HEK293T (cell line): Measurements from ENCODE around the gene PTGES3.
A peak's percentile ranks its signal among the peaks of the same experiment; 100 is the strongest.
"Not testable (repeated sequence)": the region's sequence is repeated elsewhere in the genome, so short reads cannot be mapped to it uniquely, and the experiment has no call there.

Experiments
- CTCF ChIA-PET: fragments of 350-600 bp; formaldehyde crosslinking; extraction: SDS; loops from one replicate; lab custom pipeline; 2021; ENCODE audit warnings: antibody characterized with exemption, inconsistent platforms; lab: Yijun Ruan, JAX
- POLR2A ChIA-PET: fragments of 350-600 bp; formaldehyde crosslinking; extraction: SDS; loops from one replicate; lab custom pipeline; 2020; ENCODE audit warnings: antibody characterized with exemption, inconsistent platforms; lab: Yijun Ruan, JAX
- DNase-seq: peaks from one replicate; pipeline ENCODE4 v3.0.0; 2012; ENCODE audit warnings: mixed read lengths; ENCODE audit errors: extremely low spot score
- ARNT ChIP-seq: fragments of 450-650 bp; IDR thresholded peaks from 2 replicates; pipeline ENCODE4 v1.6.1; 2017; ENCODE audit warnings: mild to moderate bottlenecking
- BHLHE40 ChIP-seq: fragments of 450-650 bp; IDR thresholded peaks from 2 replicates; pipeline ENCODE4 v1.6.1; 2016; ENCODE audit warnings: mild to moderate bottlenecking, moderate library complexity, borderline replicate concordance
- CTBP1 ChIP-seq: fragments of 450-650 bp; IDR thresholded peaks from 2 replicates; pipeline ENCODE4 v1.6.1; 2016; ENCODE audit warnings: borderline replicate concordance
- ELF4 ChIP-seq: fragments of 450-650 bp; IDR thresholded peaks from 2 replicates; pipeline ENCODE4 v1.6.1; 2017; ENCODE audit warnings: antibody characterized with exemption
- FOXA1 ChIP-seq: fragments of 450-650 bp; IDR thresholded peaks from 2 replicates; pipeline ENCODE4 v1.6.1; 2016; ENCODE audit warnings: mild to moderate bottlenecking
- FOXK2 ChIP-seq: fragments of 450-650 bp; IDR thresholded peaks from 2 replicates; pipeline ENCODE4 v1.6.1; 2016; ENCODE audit warnings: mild to moderate bottlenecking
- FOXM1 ChIP-seq: fragments of 450-650 bp; IDR thresholded peaks from 2 replicates; pipeline ENCODE4 v1.6.1; 2017; ENCODE audit warnings: mild to moderate bottlenecking, borderline replicate concordance
- HDGF ChIP-seq: fragments of 450-650 bp; IDR thresholded peaks from 2 replicates; pipeline ENCODE4 v1.6.1; 2017; ENCODE audit warnings: antibody characterized with exemption, borderline replicate concordance
- L3MBTL2 ChIP-seq: fragments of 450-650 bp; conservative IDR thresholded peaks from 2 replicates; pipeline ENCODE4 v1.6.1; 2016; ENCODE audit warnings: mild to moderate bottlenecking
- LEF1 ChIP-seq: fragments of 450-650 bp; IDR thresholded peaks from 2 replicates; pipeline ENCODE4 v1.6.1; 2017; ENCODE audit warnings: mild to moderate bottlenecking, borderline replicate concordance
- NFRKB ChIP-seq: fragments of 450-650 bp; IDR thresholded peaks from 2 replicates; pipeline ENCODE4 v1.6.1; 2016; ENCODE audit warnings: mild to moderate bottlenecking, moderate library complexity
- SP1 ChIP-seq: fragments of 450-650 bp; IDR thresholded peaks from 2 replicates; pipeline ENCODE4 v1.6.1; 2017
- SUZ12 ChIP-seq: fragments of 450-650 bp; IDR thresholded peaks from 2 replicates; pipeline ENCODE4 v1.6.1; 2016; ENCODE audit warnings: mild to moderate bottlenecking
- TARDBP ChIP-seq: fragments of 450-650 bp; IDR thresholded peaks from 2 replicates; pipeline ENCODE4 v1.6.1; 2016
- ZNF384 ChIP-seq: fragments of 450-650 bp; IDR thresholded peaks from 2 replicates; pipeline ENCODE4 v1.6.1; 2016
- TF ChIP-seq, protein P1 (sequence below): fragments of 450-650 bp; IDR thresholded peaks from 2 replicates; pipeline ENCODE4 v1.6.1; 2016

PTGES3 gene

DNA sequence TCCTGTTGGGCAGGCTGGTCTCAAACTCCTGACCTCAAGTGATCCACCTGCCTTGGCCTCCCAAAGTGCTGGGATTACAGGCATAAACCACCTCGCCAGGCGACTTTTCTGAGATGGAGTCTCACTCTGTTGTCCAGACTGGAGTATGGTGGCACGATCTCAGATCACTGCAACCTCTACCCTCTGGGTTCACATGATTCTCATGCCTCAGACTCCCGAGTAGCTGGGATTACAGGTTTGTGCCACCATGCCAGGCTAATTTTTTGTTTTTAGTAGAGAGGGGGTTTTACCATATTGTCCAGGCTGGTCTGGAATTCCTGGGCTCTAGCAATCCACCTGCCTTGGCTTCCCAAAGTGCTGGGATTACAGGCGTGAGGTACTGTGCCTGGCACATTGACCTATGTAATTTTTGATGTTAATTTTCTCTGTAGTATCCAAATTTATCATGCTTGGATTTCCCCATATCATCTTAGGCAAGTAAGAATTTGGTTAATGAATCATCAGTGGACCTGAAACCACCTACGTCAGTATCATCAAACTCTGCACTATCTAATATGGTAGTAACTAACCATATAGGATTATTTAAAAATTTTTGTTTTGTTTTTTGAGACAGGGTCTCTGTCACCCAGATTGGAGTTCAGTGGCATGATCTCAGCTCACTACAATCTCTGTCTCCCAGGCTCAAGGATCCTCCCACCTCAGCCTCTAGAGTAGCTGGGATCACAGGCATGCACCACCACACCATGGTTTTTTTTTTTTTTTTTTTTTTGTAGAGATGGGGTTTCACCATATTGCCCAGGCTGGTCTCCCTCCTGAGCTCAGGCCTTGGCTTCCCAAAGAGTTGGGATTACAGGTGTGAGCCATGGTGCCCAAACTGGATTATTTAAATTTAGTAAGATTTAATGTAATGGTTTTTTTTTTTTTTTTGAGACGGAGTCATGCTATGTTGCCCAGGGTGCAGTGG lies 30.4 kb downstream of the PTGES3 start:
- ChIA-PET CTCF (interaction anchor here (1.1 kb wide), 1 partner anchor 21 kb away, joined by 5 read pairs; no protein-coding TSS in a partner anchor), POLR2A (no interaction called here)
- TF ChIP-seq ZNF384 (no peak), BHLHE40 (no peak), FOXA1 (no peak), L3MBTL2 (no peak), ARNT (no peak), FOXM1 (no peak), HDGF (no peak), SUZ12 (no peak), SP1 (no peak), NFRKB (no peak), FOXK2 (no peak), LEF1 (no peak), TARDBP (no peak), ELF4 (no peak), CTBP1 (no peak)
- TF ChIP-seq, protein P1, sequence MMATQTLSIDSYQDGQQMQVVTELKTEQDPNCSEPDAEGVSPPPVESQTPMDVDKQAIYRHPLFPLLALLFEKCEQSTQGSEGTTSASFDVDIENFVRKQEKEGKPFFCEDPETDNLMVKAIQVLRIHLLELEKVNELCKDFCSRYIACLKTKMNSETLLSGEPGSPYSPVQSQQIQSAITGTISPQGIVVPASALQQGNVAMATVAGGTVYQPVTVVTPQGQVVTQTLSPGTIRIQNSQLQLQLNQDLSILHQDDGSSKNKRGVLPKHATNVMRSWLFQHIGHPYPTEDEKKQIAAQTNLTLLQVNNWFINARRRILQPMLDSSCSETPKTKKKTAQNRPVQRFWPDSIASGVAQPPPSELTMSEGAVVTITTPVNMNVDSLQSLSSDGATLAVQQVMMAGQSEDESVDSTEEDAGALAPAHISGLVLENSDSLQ = no peak
- DNase-seq = no peak

DNA sequence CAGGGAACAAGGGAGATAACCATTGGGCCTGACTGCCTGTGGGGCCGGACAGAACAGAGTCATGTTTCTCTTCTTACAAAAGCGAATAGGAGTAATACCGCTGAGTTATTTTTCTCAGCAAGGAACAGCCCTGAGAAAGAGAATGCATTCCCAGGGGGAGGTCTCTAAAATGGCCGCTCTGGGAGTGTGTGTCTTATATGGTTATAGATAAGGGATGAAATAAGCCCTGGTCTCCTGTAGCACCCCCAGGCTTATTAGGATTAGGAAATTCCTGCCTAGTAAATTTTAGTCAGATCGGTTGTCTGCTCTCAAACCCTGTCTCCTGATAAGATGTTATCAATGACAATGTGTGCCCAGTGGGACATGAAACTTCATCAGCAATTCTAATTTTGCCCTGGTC lies 34.3 kb downstream of the PTGES3 start:
- POLR2A ChIA-PET, DNase-seq: not testable (repeated sequence)
- CTCF ChIA-PET = interaction anchor here (0.6 kb wide), 1 partner anchor 17 kb away, joined by 4 read pairs; no protein-coding TSS in a partner anchor

DNA sequence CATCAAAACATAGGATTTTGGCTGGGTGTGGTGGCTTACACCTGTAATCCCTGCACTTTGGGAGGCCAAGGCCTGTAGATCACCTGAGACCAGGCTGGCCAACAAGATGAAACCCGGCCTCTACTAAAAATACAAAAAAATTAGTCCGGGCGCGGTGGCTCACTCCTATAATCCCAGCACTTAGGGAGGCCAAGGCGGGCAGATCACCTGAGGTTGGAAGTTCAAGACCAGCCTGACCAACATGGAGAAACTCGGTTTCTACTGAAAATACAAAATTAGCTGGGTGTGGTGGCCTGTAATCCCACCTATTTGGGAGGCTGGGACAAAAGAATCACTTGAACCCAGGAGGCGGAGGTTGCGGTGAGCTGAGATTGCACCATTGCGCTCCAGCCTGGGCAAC lies 40.1 kb downstream of the PTGES3 start:
- CTCF ChIA-PET = interaction anchor here (1.2 kb wide), 1 partner anchor 11 kb away, joined by 4 read pairs; no protein-coding TSS in a partner anchor
- POLR2A ChIA-PET, DNase-seq: not testable (repeated sequence)

DNA sequence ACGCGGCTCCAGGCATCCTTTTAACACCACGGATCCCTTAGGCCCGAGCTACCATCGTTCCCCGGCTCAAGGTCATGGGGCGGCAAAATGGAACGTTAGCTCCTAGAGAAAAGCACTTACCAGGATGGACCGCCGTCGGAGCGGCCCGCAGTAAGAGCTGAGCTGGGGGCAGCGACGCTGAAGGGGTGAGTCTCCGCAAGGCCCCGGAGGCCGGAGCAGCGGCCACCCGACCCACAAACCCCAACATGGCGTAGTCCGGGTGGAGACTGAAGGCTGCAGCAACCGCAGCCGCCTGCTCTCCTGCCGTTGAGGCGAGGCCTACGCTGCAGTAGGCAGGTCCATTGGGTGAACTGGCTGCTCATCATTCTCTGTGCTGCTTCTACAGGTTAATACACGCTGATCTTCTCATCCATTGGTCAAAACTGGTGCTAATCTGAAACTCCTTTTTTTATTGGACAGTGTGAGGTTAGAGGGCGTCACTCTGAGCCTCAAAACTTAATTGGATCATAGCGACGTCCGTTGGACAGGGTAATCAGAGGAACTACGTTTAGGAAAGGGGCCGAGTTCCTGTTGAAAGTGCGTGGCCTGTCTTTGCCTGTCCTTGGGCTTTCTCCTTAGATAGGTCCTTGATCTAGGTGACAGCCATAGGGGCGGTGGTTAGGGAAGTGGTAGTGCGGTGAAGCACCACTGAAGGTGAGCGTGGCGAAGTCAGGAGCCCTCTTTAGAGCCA lies 42.2 kb downstream of the PTGES3 start, which contains the start of gene ATP5F1B:
ATP5F1B (minus strand) TSS at position 268 of the 730 bp plus-strand sequence; CDS start at position 247, 21 bp downstream.
- ChIA-PET POLR2A (interaction anchor here (0.7 to 3.0 kb wide), 16 partner anchors 10 to 97 kb away, joined by 3 to 34 read pairs (median 6); partner anchors contain the start of genes BAZ2A, NACA and PTGES3), CTCF (interaction anchor here (2.6 kb wide), 1 partner anchor 9 kb away, joined by 14 read pairs; no protein-coding TSS in a partner anchor)
- TF ChIP-seq SUZ12 (no peak), ARNT (no peak; the same call in 1 of the 2 replicates), L3MBTL2 (peak; percentile 35), TARDBP (no peak), FOXM1 (no peak), BHLHE40 (no peak), HDGF (no peak), FOXA1 (no peak), ELF4 (peak; percentile 77), SP1 (no peak), CTBP1 (no peak), LEF1 (peak; percentile 16; the same call in 1 of the 2 replicates), FOXK2 (no peak), NFRKB (no peak), ZNF384 (no peak)
- TF ChIP-seq, protein P1 = peak; percentile 100
- peak; percentile 96 for DNase-seq

DNA sequence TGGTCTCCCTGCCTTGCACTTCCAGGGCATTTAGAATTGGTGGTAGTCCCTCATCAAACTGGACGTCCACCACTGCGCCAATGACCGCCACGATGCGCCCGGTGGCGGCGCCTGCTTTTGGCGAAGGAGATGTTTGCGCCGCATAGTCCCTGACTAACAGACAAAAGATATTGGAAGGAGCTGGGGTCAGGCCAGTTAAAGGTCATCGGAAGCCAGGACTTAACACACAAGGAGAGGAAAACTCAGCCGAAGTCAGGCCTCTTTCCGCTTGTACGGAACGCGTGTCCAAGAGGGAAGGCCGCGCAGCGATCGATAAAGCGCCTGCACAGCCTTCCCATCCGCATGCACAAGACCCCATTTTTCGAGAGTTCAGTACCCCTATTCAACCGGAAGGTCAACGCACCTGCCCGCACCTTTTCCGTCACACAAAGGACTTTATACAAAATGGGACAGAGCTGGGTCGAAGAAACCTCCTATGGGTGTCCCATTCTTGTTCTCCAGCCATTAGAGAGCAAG lies 42.8 kb downstream of the PTGES3 start:
- ChIA-PET CTCF (interaction anchor here (2.6 kb wide), 1 partner anchor 9 kb away, joined by 14 read pairs; no protein-coding TSS in a partner anchor), POLR2A (interaction anchor here (0.8 to 3.0 kb wide), 14 partner anchors 10 to 80 kb away, joined by 3 to 34 read pairs (median 6); partner anchors contain the start of genes BAZ2A, NACA and PTGES3)
- TF ChIP-seq ZNF384 (no peak), HDGF (no peak), TARDBP (no peak), FOXA1 (no peak), L3MBTL2 (no peak), NFRKB (no peak), ELF4 (no peak)
- no peak for DNase-seq

DNA sequence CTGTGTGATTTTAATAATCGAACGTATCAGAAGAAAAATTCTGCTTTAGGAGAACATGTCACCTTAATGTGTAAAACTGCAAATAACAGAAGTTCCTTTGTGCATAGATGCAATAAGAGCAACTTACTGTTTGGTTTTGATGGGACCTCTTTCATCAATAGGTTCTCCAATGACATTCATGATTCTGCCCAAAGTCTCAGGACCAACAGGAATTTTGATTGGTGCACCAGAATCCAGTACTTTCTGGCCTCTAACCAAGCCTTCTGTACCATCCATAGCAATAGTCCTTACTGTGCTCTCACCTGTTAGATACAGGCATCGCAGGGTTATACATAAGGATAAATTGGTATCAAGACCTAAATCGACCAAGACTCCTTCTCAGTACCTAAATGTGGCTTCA lies 43.4 kb downstream of the PTGES3 start:
- ChIA-PET CTCF (interaction anchor here (2.6 kb wide), 1 partner anchor 8 kb away, joined by 14 read pairs; no protein-coding TSS in a partner anchor), POLR2A (interaction anchor here (0.6 to 3.0 kb wide), 6 partner anchors 9 to 81 kb away, joined by 3 to 34 read pairs (median 6); partner anchors contain the start of genes NACA and PTGES3)
- TF ChIP-seq FOXA1 (no peak), ZNF384 (no peak), FOXM1 (no peak), ARNT (no peak), CTBP1 (no peak)
- DNase-seq = no peak
